Measurements from ENCODE around the gene PRDM16.

The PRDM16 gene

DNA sequence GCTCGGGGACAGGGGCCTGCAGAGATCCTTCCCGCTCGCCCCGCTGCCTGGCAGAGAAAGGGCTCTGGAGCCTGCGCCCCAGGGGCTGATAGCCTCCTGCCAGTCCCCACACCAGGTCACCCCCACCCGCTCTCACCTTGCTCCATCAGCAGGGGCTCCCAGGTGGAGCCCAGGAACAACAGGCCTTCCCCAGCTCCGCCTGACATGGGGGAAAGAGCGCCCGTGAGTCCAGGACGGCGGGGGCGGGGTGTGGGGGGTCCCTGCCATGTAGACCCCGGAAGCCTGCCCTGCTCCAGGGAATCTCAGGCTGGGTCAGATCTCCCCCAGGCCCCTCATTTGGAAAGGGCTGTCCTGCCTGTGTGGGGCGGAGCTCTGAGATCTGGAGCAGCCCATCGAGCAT lies 166.5 kb downstream of the PRDM16 start:
- TF ChIP-seq, protein P1, sequence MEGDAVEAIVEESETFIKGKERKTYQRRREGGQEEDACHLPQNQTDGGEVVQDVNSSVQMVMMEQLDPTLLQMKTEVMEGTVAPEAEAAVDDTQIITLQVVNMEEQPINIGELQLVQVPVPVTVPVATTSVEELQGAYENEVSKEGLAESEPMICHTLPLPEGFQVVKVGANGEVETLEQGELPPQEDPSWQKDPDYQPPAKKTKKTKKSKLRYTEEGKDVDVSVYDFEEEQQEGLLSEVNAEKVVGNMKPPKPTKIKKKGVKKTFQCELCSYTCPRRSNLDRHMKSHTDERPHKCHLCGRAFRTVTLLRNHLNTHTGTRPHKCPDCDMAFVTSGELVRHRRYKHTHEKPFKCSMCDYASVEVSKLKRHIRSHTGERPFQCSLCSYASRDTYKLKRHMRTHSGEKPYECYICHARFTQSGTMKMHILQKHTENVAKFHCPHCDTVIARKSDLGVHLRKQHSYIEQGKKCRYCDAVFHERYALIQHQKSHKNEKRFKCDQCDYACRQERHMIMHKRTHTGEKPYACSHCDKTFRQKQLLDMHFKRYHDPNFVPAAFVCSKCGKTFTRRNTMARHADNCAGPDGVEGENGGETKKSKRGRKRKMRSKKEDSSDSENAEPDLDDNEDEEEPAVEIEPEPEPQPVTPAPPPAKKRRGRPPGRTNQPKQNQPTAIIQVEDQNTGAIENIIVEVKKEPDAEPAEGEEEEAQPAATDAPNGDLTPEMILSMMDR (IDR thresholded peaks at IDR 0.05; ENCODE audit: insufficient read depth, low read length, poor library complexity, severe bottlenecking) = no peak
- no peaks in the 10 kb centered on the region for H3K27me3 ChIP-seq (replicated peaks; ENCODE audit: control insufficient read depth, insufficient read depth, low read length)
- DNase-seq (ENCODE audit: extremely low read depth, insufficient read length) = no peak
- no peaks in the 10 kb centered on the region for H3K36me3 ChIP-seq (ENCODE audit: control insufficient read depth, insufficient read depth, low read length)
- no peak overlapping the region for H3K4me3 ChIP-seq (replicated peaks; ENCODE audit: low read depth, low read length)

DNA sequence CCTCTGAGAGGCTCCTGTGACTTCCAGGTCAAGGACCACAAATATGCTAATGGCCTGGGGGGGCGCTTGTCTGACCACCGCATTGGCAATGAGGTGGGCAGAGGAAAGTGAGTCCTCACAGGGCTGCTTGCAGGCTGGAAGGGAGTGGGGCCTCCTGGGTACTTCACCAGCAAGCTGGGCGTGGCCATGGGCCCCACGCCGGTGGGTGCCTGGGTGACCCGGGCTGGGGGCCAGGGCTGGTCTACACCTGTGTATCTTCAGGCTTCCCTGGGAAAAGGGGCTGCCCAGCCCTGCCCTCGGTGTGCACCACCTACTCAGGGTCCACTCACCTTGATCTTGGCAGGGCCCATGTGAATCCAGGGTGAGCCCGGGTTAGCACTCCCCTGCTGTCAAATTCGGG lies 167.4 kb downstream of the PRDM16 start:
- no peaks in the 10 kb centered on the region for H3K27me3 ChIP-seq (replicated peaks; ENCODE audit: control insufficient read depth, insufficient read depth, low read length)
- no peak for DNase-seq (ENCODE audit: extremely low read depth, insufficient read length)
- TF ChIP-seq, protein P1 (IDR thresholded peaks at IDR 0.05; ENCODE audit: insufficient read depth, low read length, poor library complexity, severe bottlenecking) = no peak

DNA sequence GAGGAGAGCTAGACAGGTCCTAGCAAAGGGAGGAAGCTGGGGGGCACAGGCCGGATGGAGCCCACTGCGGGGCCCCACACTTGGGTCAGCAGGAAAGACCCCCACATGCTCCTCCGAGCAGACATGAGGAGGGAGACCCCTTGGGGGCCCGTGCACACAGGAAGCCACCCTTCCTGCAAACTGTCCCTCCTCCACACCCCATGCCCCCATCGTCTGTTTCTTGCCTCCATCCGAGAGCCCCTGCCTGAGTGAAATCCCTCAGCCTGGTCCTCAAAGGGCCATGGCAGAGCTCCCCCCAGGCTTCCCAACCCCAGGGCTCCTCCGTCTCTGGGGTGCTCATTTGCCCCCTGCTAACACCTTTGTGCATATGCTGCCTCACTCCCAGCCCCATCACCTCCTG lies 168.0 kb downstream of the PRDM16 start:
- Histone ChIP-seq H3K36me3 (ENCODE audit: control insufficient read depth, insufficient read depth, low read length) (no peaks in the 10 kb centered on the region), H3K27me3 (replicated peaks; ENCODE audit: control insufficient read depth, insufficient read depth, low read length) (no peaks in the 10 kb centered on the region), H3K4me3 (replicated peaks; ENCODE audit: low read depth, low read length) (no peak overlapping the region)
- DNase-seq (ENCODE audit: extremely low read depth, insufficient read length) = no peak
- TF ChIP-seq, protein P1 (IDR thresholded peaks at IDR 0.05; ENCODE audit: insufficient read depth, low read length, poor library complexity, severe bottlenecking) = no peak

More for the DNA sequence above, 167.4 kb downstream of the PRDM16 start:
- no peak overlapping the region for H3K4me3 ChIP-seq (replicated peaks; ENCODE audit: low read depth, low read length)
- no peaks in the 10 kb centered on the region for H3K36me3 ChIP-seq (ENCODE audit: control insufficient read depth, insufficient read depth, low read length)

GRCh38 chr1:3237570-3237969 lies 168.6 kb downstream of the PRDM16 start:
- TF ChIP-seq, protein P1 (IDR thresholded peaks at IDR 0.05; ENCODE audit: insufficient read depth, low read length, poor library complexity, severe bottlenecking) = no peak
- no peak for DNase-seq (ENCODE audit: extremely low read depth, insufficient read length)

DNA sequence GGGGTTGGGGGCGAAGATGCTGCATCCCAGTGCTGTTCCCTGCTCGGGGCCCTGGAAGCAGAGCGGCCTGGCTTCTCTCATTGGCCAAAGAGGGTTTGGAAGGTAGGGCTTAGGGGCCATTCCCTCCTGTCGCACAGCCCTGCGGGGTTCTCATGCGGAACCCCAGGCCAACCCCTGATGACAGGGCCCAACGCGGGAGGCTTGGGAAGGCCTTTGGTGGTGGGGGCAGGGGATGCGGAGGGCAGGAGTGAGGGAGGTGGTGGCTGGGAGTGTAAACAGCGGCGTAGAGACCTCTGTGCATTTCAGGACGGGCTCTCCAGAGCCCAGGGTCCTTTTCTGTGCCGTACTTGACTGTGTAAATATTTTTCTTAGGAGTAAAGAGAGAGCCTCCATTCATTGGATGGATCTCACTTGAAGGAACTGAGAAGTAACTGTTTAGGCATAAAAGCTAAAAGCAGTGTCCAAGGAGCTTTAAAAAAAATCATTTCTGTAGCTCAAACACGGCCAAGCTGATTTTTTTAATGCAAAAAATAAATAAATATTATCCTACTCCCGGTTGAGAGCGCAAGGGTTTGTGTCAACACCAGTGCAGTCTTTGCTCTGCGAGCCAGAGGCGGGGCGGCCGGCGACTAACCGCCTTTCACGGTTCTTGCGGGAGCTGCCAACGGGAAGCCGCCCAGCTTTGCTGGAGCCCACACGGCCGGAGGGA lies 169.1 kb downstream of the PRDM16 start:
- no peak overlapping the region for H3K4me3 ChIP-seq (replicated peaks; ENCODE audit: low read depth, low read length)
- H3K27me3 ChIP-seq (replicated peaks; ENCODE audit: control insufficient read depth, insufficient read depth, low read length) = no peaks in the 10 kb centered on the region
- DNase-seq (ENCODE audit: extremely low read depth, insufficient read length) = no peak
- TF ChIP-seq, protein P1 (IDR thresholded peaks at IDR 0.05; ENCODE audit: insufficient read depth, low read length, poor library complexity, severe bottlenecking) = no peak
- H3K36me3 ChIP-seq (ENCODE audit: control insufficient read depth, insufficient read depth, low read length) = no peaks in the 10 kb centered on the region

More at GRCh38 chr1:3237570-3237969, 168.6 kb downstream of the PRDM16 start:
- Histone ChIP-seq H3K36me3 (ENCODE audit: control insufficient read depth, insufficient read depth, low read length) (no peaks in the 10 kb centered on the region), H3K27me3 (replicated peaks; ENCODE audit: control insufficient read depth, insufficient read depth, low read length) (no peaks in the 10 kb centered on the region), H3K4me3 (replicated peaks; ENCODE audit: low read depth, low read length) (no peak overlapping the region)

Measured in GM06990 (cell line).